Keratinocyte (primary cell): ENCODE data around the gene DENND5B.

Experiments used
- CTCF ChIP-seq, 3 experiments: IDR thresholded peaks in 1 of 3; conservative IDR thresholded peaks in 1 of 3; optimal IDR thresholded peaks in 1 of 3; 2 replicates in 2 of 3; 3 replicates in 1 of 3; pipeline versions ENCODE3 to v1.5.1; 2011; ENCODE audit warnings: low read length in 3 of 3, mild to moderate bottlenecking in 3 of 3, moderate library complexity in 2 of 3, control low read depth in 1 of 3, inconsistent platforms in 1 of 3; ENCODE audit not compliant: insufficient read depth in 2 of 3; ENCODE audit errors: extremely low read depth in 1 of 3
- EZH2 ChIP-seq: IDR thresholded peaks from one replicate; pipeline ENCODE4 v1.6.1; 2012; ENCODE audit warnings: inconsistent platforms, mild to moderate bottlenecking, low read length, moderate library complexity

GRCh38 chr12:31594681-31595080, 3.7 kb upstream of the DENND5B start:
- TF ChIP-seq CTCF (optimal IDR thresholded peaks at IDR 0.05 in 1 of 3, IDR thresholded peaks at IDR 0.05 in 1 of 3, conservative IDR thresholded peaks at IDR 0.05 in 1 of 3; ENCODE audit: extremely low read depth in 1 of 3, insufficient read depth in 2 of 3, low read length in 3 of 3) = no peak
- TF ChIP-seq EZH2 = no peak
